NCI-H146 (cell line): ENCODE measurements around the gene LRFN5.

Experiments used
- DNase-seq: peaks from one replicate; lab custom pipeline; 2025; lab: John Stamatoyannopoulos, UW

Gene LRFN5

GRCh38 chr14:41773536-41774279, 167.0 kb downstream of the LRFN5 start:
- DNase-seq: no peak

DNA sequence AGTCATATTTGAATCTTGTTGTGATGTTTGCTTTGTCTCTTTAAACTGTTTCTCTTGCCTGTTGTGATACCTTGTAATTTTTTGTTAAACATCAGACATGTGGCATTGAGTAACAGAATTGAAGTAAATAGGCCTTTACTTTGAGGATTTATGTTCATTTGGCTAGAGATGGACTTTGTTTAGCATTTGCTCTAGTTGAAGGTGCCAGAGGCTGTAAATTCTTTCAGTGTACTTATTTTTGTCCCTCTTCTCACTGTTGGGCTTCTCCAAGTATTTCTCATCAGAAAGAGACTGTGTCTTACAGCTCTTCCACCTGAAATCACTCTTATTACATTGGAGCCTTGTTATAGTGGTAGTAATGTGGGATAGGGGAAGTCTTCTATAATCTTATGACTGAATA, 175.8 kb downstream of the LRFN5 start:
- no peak for DNase-seq

DNA sequence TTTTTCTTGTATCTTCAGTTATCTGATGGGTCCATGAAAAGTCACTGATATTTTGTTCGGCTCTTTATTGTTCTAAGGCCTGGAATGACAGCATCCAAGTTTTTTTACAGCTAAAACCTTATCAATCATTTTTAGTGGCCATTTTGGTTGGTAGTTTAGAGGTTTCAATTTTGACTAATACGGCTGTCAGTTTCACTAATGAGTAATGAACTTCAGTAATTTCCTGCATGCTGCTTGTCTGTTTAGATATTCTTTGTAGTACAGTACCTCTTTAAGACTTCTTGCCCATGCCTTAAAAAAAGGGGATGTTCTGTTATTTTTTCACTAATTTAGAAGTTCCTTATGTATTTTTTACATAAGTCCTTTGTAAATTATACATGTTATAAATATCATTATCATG, 176.7 kb downstream of the LRFN5 start:
- no peak for DNase-seq

GRCh38 chr14:41785696-41786095, 179.0 kb downstream of the LRFN5 start:
- peak; percentile 74 for DNase-seq

GRCh38 chr14:41799817-41800216, 193.1 kb downstream of the LRFN5 start:
- no peak for DNase-seq

GRCh38 chr14:41805633-41806032, 199.0 kb downstream of the LRFN5 start:
- no peak for DNase-seq

- DNase-seq: no peak
Observed at GRCh38 chr14:41806366-41806975, 199.8 kb downstream of the LRFN5 start.

DNA sequence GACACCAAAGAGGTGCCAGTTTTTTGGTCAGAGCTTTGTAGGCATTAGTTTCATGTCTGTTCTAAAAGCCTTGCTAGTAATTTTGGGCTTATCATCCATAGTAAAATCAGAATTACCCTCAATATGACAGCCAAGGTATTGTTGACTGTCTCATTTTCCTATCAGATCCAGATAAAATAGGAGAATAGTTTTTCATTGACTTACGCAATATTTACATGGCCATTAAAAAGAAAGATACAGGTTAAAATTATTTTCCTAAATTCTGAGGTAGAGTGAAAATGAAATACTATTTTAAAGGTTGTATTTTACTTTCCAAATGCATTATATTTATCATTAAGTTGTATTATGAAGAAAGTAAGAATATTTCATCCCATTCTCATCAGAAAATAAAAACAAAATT, 203.7 kb downstream of the LRFN5 start:
- no peak for DNase-seq

GRCh38 chr14:41817626-41818025, 210.9 kb downstream of the LRFN5 start:
- DNase-seq: no peak

DNA sequence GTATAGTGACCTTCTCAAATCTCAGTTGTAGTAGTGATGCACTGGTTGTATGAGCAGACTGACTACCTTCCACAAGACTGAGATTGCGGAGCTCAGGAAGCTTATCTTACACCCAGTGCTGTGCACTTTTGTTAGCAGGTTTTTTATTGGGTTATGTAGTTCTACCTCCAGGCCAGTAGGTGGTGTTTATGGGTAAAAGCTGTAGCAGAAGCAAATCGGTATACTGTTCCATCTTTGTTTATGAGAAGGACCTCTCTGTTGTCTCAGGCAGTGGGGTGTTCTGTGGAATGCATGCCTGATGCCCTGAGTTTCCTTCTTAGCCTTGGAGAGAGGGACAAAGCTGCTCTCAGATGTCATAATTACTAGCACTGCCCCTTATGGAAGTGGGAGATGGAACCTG, 217.8 kb downstream of the LRFN5 start:
- DNase-seq: no peak

GRCh38 chr14:41825622-41826021, 218.9 kb downstream of the LRFN5 start:
- no peak for DNase-seq

- peak; percentile 88 for DNase-seq
Observed at GRCh38 chr14:41830714-41831406, 224.2 kb downstream of the LRFN5 start.

DNA sequence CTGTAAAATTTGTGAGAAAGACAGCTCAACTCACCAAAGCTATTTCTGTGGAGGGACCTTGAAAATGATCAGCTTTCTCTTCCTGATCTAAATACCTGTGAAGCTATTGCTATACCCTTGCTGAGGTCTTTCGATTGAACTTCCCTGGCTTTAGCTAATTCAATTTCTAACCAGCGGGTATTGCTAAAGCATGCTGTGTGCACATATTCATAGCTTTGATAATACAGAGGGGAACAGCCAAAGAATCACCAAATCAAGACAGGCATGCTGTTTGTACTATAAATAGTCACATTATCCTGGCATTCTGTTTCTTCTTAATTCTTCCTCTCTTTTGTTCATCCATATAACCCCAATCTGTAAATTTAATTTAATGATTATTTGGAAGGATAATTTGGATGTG, 233.0 kb downstream of the LRFN5 start:
- no peak for DNase-seq

- no peak for DNase-seq
Observed at GRCh38 chr14:41859336-41859735, 252.7 kb downstream of the LRFN5 start.

DNA sequence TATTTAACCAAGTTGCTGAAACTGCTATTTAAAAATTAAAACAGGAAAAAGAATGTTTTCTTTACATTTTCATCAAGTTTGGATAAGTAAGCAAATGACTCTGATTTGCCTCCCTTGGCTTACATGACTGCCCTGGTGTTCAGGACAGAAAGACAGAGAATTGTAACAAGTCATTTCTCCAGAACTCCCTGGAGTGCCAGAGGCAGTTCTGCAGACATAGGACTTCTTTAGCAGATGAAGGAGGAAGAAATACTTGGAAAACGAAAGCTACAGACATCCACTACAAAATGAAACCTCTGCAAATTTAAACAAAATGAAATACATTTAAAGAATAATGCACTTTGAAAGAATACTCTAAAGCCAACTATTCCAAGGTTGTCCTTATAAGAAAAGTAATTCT, 253.9 kb downstream of the LRFN5 start:
- DNase-seq: no peak

DNA sequence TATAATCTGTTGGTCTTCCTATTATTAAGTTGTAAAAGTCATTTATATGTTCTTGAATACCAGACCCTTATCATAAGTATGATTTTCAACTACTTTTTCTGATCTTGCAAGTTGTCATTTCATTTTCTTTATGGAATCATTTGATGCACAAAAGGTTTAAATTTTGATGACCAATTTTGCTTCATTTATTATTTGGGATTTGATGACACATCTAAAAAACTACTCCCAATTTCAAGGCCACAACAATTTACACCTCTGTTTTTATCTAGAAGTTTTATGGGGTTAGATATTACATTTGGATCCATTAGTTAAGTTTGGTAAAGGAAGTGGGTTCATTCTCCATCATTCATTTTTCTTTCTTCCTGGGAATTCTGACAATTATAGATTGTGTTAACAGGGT, 259.2 kb downstream of the LRFN5 start:
- DNase-seq: no peak

GRCh38 chr14:41868396-41868795, 261.7 kb downstream of the LRFN5 start:
- DNase-seq: no peak

- DNase-seq: no peak
Observed at GRCh38 chr14:41872931-41873685, 266.4 kb downstream of the LRFN5 start.

- no peak for DNase-seq
Observed at GRCh38 chr14:41873686-41874317, 267.1 kb downstream of the LRFN5 start.

GRCh38 chr14:41875116-41875515, 268.4 kb downstream of the LRFN5 start:
- no peak for DNase-seq

DNA sequence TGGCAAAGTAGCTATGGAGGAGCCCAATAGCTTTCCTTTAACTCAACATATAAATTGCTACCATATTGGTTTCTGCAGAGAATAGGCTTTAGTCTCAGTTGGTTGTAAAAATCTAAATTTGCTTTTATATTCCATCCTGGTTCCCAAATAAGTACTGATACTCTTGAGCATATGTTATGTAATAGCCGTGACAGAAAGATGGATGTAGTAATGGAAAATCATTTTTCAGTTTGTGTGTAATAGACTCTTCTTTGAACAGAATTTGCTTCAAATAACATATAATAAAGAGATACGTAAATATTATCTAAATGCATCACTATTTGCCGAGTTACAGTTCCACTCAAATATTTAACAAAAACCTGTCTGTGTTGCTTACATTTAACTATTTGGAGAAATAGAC, 271.6 kb downstream of the LRFN5 start:
- DNase-seq: no peak

- DNase-seq: no peak
Observed at GRCh38 chr14:41891624-41892023, 284.9 kb downstream of the LRFN5 start.
